ENCODE measurements around the gene SNPH.

SNPH gene

DNA sequence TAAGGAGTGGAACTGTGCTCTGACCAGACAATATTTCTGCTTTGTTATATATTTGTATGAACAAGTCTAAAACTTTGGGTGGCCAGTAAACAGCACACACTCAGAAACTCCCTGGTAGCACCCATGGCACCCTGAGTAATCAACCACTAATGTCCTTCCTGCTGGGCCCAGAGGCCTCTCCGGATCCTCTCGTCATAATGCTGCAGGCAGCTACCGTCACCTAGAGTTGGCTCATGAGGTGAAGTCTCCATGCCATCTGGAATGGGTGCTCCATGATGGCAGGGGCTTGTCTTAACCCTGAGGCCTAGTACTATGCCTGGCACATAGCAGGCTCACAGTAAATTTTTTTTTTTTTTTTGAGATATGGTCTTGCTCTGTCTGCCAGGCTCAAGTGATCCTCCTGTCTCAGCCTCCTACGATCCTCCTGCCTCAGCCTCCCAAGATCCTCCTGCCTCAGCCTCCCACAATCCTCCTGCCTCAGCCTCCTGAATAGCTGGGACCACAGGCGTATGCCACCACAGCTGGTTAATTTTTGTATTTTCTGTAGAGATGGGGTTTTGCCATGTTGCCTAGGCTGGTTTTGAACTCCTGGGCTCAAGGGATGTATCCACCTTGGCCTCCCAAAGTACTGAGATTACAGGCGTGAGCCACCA, 65.8 kb downstream of the SNPH start:
- Histone ChIP-seq H3K79me2 (ENCODE audit: low read length) (peaks cover 41% of the 10 kb centered on the region), H3F3A (ENCODE audit: insufficient read depth, low read length) (no peaks in the 10 kb centered on the region)

DNA sequence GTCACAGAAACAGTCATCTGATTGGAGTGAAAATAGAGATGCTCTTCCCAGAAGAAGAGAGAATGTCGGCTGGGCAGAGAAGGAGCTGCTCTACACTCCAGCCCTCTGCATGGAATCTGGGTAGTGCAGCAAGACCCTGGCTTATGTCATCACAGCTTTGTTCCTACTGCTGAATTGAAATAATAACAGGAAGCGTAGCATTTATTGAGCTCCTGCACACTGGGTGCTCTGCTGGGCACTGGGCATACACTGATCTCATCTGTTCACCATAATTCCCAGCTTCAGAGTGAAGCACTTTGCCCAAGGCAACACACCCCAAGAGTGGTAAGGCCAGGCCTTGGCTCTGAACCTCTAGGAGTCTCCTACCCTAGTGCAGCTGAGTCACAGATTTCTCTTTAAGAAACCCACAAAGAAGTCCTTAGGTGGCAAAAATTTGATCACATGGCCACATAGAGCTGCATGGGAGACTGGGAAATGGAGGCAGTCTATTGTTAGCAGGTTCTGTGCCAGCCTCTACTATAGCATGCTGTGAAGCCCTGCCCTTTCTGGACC, 66.7 kb downstream of the SNPH start:
- Histone ChIP-seq H3K4me1 (ENCODE audit: low read length) (no peaks in the 10 kb centered on the region), H3K79me2 (ENCODE audit: low read length) (peaks cover 32% of the 10 kb centered on the region), H2AFZ (ENCODE audit: low read length) (no peak overlapping the region), H4K20me1 (ENCODE audit: insufficient read depth, low read length) (no peaks in the 10 kb centered on the region; the same call in 1 of the 2 replicates), H3K27ac (ENCODE audit: low read length) (no peak overlapping the region), H3K9ac (ENCODE audit: low read length) (no peak overlapping the region), H3K36me3 (replicated peaks; ENCODE audit: insufficient read depth, low read length) (no peaks in the 10 kb centered on the region), H3K4me2 (ENCODE audit: low read depth, low read length) (no peak overlapping the region), H3K9me2 (replicated peaks; ENCODE audit: insufficient read depth, low read length) (no peaks in the 10 kb centered on the region), H3K9me3 (replicated peaks; ENCODE audit: insufficient read depth, low read length) (no peaks in the 10 kb centered on the region), H3K4me3 (ENCODE audit: low read length) (no peak overlapping the region), H3K27me3 (replicated peaks; ENCODE audit: insufficient read depth, low read length) (no peaks in the 10 kb centered on the region), H3F3A (ENCODE audit: insufficient read depth, low read length) (no peaks in the 10 kb centered on the region)
- no peak for DNase-seq
- TF ChIP-seq, protein P1, sequence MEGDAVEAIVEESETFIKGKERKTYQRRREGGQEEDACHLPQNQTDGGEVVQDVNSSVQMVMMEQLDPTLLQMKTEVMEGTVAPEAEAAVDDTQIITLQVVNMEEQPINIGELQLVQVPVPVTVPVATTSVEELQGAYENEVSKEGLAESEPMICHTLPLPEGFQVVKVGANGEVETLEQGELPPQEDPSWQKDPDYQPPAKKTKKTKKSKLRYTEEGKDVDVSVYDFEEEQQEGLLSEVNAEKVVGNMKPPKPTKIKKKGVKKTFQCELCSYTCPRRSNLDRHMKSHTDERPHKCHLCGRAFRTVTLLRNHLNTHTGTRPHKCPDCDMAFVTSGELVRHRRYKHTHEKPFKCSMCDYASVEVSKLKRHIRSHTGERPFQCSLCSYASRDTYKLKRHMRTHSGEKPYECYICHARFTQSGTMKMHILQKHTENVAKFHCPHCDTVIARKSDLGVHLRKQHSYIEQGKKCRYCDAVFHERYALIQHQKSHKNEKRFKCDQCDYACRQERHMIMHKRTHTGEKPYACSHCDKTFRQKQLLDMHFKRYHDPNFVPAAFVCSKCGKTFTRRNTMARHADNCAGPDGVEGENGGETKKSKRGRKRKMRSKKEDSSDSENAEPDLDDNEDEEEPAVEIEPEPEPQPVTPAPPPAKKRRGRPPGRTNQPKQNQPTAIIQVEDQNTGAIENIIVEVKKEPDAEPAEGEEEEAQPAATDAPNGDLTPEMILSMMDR (IDR thresholded peaks at IDR 0.05; ENCODE audit: low read length), result no peak
- no peak for TF ChIP-seq EZH2phosphoT487 (IDR thresholded peaks at IDR 0.05; ENCODE audit: low read length)
- no peak for TF ChIP-seq EZH2 (optimal IDR thresholded peaks at IDR 0.05; ENCODE audit: low read depth, low read length)

More for the DNA sequence above, 65.8 kb downstream of the SNPH start:
- Histone ChIP-seq H3K36me3 (replicated peaks; ENCODE audit: insufficient read depth, low read length) (no peaks in the 10 kb centered on the region), H4K20me1 (ENCODE audit: insufficient read depth, low read length) (no peaks in the 10 kb centered on the region; the same call in 1 of the 2 replicates), H3K27me3 (replicated peaks; ENCODE audit: insufficient read depth, low read length) (no peaks in the 10 kb centered on the region), H3K9me3 (replicated peaks; ENCODE audit: insufficient read depth, low read length) (no peaks in the 10 kb centered on the region), H3K4me2 (ENCODE audit: low read depth, low read length) (no peak overlapping the region), H3K4me3 (ENCODE audit: low read length) (no peak overlapping the region), H3K4me1 (ENCODE audit: low read length) (no peaks in the 10 kb centered on the region), H3K27ac (ENCODE audit: low read length) (no peak overlapping the region), H3K9me2 (replicated peaks; ENCODE audit: insufficient read depth, low read length) (no peaks in the 10 kb centered on the region), H3K9ac (ENCODE audit: low read length) (no peak overlapping the region), H2AFZ (ENCODE audit: low read length) (no peak overlapping the region)
- TF ChIP-seq EZH2phosphoT487 (IDR thresholded peaks at IDR 0.05; ENCODE audit: low read length) (no peak), EZH2 (optimal IDR thresholded peaks at IDR 0.05; ENCODE audit: low read depth, low read length) (no peak)
- TF ChIP-seq, protein P1 (IDR thresholded peaks at IDR 0.05; ENCODE audit: low read length), result no peak
- no peak for DNase-seq

DNA sequence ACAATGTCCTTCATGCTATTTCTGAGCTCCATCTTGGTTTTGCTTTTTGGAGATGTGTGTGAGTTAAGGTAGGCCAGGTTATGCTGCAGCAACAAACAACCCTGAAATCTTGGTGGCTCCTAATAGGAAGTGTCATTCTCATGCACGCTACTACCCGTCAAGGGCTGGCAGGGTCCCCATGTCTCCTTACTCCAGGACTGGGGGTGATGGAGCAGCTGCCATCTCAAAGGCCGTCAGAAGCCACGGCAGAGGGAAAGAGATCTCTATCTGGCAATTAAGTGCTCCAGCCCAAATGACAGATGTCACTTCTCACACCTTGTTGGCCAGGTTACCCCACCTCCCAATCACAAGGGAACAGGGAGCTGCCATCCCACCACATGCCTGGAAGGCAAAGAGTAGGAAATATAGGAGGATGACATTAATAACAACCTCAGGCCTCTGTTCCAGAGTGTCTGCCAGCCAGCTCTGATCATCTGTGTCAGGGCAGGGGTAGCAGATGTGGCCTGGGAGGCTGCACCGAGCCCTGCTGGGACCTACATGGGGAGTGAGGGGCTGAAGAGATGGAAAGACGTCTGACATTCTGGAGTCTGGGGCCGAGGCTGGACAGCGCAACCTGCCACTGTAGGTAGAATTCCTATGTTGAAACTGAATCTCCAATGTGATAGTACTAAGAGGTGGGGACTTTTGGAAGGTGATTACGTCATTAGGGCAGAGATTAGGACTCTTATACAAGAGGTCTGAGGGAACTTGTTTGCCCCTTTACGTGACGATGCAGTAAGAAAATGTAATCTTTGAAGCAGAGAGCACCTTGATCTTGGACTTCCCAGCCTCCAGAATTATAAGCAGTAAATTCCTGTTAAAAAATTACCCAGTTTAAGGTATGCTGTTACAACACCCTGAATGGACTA, 67.6 kb downstream of the SNPH start:
- Histone ChIP-seq H3K79me2 (ENCODE audit: low read length) (peaks cover 23% of the 10 kb centered on the region), H3K4me3 (ENCODE audit: low read length) (no peak overlapping the region), H3K9ac (ENCODE audit: low read length) (no peak overlapping the region), H3K9me3 (replicated peaks; ENCODE audit: insufficient read depth, low read length) (no peaks in the 10 kb centered on the region), H3K27ac (ENCODE audit: low read length) (no peak overlapping the region), H2AFZ (ENCODE audit: low read length) (no peak overlapping the region), H4K20me1 (ENCODE audit: insufficient read depth, low read length) (no peaks in the 10 kb centered on the region; the same call in 1 of the 2 replicates), H3K27me3 (replicated peaks; ENCODE audit: insufficient read depth, low read length) (no peaks in the 10 kb centered on the region), H3K9me2 (replicated peaks; ENCODE audit: insufficient read depth, low read length) (no peaks in the 10 kb centered on the region), H3K4me1 (ENCODE audit: low read length) (no peaks in the 10 kb centered on the region), H3K4me2 (ENCODE audit: low read depth, low read length) (no peak overlapping the region), H3K36me3 (replicated peaks; ENCODE audit: insufficient read depth, low read length) (no peaks in the 10 kb centered on the region), H3F3A (ENCODE audit: insufficient read depth, low read length) (no peaks in the 10 kb centered on the region)
- TF ChIP-seq, protein P1 (IDR thresholded peaks at IDR 0.05; ENCODE audit: low read length), result no peak
- TF ChIP-seq EZH2 (optimal IDR thresholded peaks at IDR 0.05; ENCODE audit: low read depth, low read length), result no peak
- no peak for TF ChIP-seq EZH2phosphoT487 (IDR thresholded peaks at IDR 0.05; ENCODE audit: low read length)
- no peak for DNase-seq
